ENCODE results near the gene PLCH1.

PLCH1 gene

GRCh38 chr3:155392138-155392537, 352.7 kb downstream of the PLCH1 start:
- no peak for DNase-seq (ENCODE audit: low read depth)
- no peak overlapping the region for H3K4me3 ChIP-seq (ENCODE audit: low read depth, low read length)
- TF ChIP-seq, protein P1, sequence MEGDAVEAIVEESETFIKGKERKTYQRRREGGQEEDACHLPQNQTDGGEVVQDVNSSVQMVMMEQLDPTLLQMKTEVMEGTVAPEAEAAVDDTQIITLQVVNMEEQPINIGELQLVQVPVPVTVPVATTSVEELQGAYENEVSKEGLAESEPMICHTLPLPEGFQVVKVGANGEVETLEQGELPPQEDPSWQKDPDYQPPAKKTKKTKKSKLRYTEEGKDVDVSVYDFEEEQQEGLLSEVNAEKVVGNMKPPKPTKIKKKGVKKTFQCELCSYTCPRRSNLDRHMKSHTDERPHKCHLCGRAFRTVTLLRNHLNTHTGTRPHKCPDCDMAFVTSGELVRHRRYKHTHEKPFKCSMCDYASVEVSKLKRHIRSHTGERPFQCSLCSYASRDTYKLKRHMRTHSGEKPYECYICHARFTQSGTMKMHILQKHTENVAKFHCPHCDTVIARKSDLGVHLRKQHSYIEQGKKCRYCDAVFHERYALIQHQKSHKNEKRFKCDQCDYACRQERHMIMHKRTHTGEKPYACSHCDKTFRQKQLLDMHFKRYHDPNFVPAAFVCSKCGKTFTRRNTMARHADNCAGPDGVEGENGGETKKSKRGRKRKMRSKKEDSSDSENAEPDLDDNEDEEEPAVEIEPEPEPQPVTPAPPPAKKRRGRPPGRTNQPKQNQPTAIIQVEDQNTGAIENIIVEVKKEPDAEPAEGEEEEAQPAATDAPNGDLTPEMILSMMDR (IDR thresholded peaks at IDR 0.05; ENCODE audit: control insufficient read depth, extremely low read depth, insufficient read depth) = no peak

DNA sequence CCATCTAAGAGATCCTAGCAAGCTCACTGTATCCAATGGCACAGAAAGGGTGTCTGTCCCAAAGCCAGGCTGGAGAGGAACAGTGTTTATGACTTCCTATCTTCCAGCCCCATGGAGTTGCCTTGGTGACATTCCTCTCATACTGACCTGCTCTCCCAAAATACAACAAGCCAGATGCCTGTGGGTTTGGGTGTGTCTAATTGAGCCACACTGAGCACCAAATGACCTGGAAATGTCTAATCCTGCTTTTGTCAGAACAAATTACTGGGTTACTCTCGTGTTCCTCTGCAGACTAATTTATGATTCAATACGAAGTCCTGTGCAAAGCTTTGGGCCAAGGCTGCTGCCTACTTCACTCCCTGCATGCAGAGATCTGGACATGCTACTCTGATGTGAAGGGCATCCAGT, 353.3 kb downstream of the PLCH1 start:
- TF ChIP-seq, protein P1 (IDR thresholded peaks at IDR 0.05; ENCODE audit: control insufficient read depth, extremely low read depth, insufficient read depth) = no peak
- DNase-seq (ENCODE audit: low read depth) = no peak
- H3K4me3 ChIP-seq (ENCODE audit: low read depth, low read length) = no peak overlapping the region

- TF ChIP-seq, protein P1 (IDR thresholded peaks at IDR 0.05; ENCODE audit: control insufficient read depth, extremely low read depth, insufficient read depth) = no peak
- DNase-seq (ENCODE audit: low read depth) = no peak
- no peak overlapping the region for H3K4me3 ChIP-seq (ENCODE audit: low read depth, low read length)
Observed at GRCh38 chr3:155391104-155391503, 353.8 kb downstream of the PLCH1 start.

DNA sequence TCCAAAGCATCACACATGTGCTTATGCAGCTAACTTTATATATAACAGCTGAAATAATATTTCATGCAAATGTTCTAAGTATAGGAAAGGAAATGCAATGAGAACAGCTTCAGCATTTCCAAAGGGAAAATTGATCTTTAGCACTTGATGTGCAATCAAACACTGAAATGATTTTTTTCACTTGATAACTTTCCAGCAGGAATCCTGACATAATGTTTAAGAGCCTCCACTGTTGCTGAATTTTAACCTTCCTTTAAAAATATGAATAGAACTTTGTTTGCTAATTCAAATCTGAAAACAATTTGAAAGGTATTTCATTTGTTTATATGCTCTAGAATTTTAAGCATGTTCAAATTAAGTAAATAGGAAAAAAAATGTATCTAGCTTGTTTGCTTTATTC, 354.5 kb downstream of the PLCH1 start:
- TF ChIP-seq, protein P1 (IDR thresholded peaks at IDR 0.05; ENCODE audit: control insufficient read depth, extremely low read depth, insufficient read depth) = no peak
- H3K4me3 ChIP-seq (ENCODE audit: low read depth, low read length) = no peak overlapping the region
- DNase-seq (ENCODE audit: low read depth) = no peak

- TF ChIP-seq, protein P1 (IDR thresholded peaks at IDR 0.05; ENCODE audit: control insufficient read depth, extremely low read depth, insufficient read depth) = no peak
- no peak for DNase-seq (ENCODE audit: low read depth)
- no peak overlapping the region for H3K4me3 ChIP-seq (ENCODE audit: low read depth, low read length)
Observed at GRCh38 chr3:155388417-155388816, 356.5 kb downstream of the PLCH1 start.

DNA sequence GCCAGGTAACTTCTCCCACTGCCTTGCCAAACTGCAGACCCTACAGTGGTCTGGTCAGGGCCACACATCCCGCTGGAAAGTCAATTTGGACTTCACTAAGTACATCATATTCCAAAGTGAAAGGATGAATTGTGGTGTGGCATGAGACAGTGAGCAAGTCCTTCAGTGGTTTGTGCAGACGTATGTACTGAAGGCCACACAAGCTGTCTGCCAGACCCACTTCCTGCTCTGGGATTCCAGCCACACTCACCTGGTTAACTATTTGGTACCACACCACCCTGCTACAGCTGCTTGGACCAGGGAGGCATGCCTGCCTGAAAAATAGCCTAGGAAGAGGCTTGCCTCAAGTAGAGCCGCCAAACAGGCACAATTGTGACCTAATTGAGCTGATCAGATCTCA, 357.3 kb downstream of the PLCH1 start:
- TF ChIP-seq, protein P1 (IDR thresholded peaks at IDR 0.05; ENCODE audit: control insufficient read depth, extremely low read depth, insufficient read depth) = no peak
- DNase-seq (ENCODE audit: low read depth) = no peak
- no peak overlapping the region for H3K4me3 ChIP-seq (ENCODE audit: low read depth, low read length)

DNA sequence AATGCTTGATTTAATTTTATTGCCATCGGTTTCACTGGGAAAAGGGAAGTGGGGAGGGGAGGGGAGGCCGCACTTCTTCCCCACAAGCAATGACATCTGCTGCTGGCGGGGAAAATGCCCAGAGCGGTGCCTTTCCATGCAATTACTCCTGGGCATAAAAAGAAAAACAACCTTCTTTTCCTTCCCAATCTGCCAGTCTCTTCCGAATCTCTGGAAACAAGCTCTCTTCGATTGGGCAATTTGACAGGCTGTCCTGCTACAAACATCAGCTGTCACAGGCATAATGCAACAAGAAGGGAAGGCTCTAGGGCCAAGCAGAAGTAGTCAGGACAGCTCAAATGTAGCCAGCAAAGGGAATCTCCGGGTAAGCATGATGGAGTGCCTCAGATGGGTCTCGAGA, 358.0 kb downstream of the PLCH1 start:
- TF ChIP-seq, protein P1 (IDR thresholded peaks at IDR 0.05; ENCODE audit: control insufficient read depth, extremely low read depth, insufficient read depth) = no peak
- DNase-seq (ENCODE audit: low read depth) = no peak
- no peak overlapping the region for H3K4me3 ChIP-seq (ENCODE audit: low read depth, low read length)
